ENCODE data around the gene APOL3.

GRCh38 chr22:36124666-36125065, 35.9 kb downstream of the APOL3 start:
- no peak for TF ChIP-seq CTCF (conservative IDR thresholded peaks at IDR 0.05; ENCODE audit: low read depth, low read length)
- TF ChIP-seq EZH2 (IDR thresholded peaks at IDR 0.05; ENCODE audit: borderline replicate concordance, low read depth, low read length, poor library complexity, severe bottlenecking): no peak
